Mucosa of rectum (tissue), 2 donors: Measurements from ENCODE around the gene COA3.
A peak's percentile ranks its signal among the peaks of the same experiment; 100 is the strongest.
"Not testable (repeated sequence)": the region's sequence is repeated elsewhere in the genome, so short reads cannot be mapped to it uniquely, and the experiment has no call there.

ENCODE experiments used
- H3K27ac ChIP-seq, 2 donors: one replicate each; pipeline ENCODE4 v1.7.0; 2013; ENCODE audit warnings: inconsistent platforms in 2 of 2, low read depth in 2 of 2, low read length in 2 of 2
- H3K27me3 ChIP-seq, 2 donors: one replicate each; pipeline ENCODE4 v1.7.0; 2013; ENCODE audit warnings: low read length in 2 of 2; ENCODE audit not compliant: control insufficient read depth in 2 of 2, insufficient read depth in 2 of 2
- H3K36me3 ChIP-seq, 2 donors: one replicate each; pipeline ENCODE4 v1.7.0; 2013; ENCODE audit warnings: low read length in 2 of 2; ENCODE audit not compliant: control insufficient read depth in 2 of 2, insufficient read depth in 2 of 2
- H3K4me1 ChIP-seq, 2 donors: one replicate each; pipeline ENCODE4 v1.7.0; 2013; ENCODE audit warnings: low read length in 2 of 2, mild to moderate bottlenecking in 1 of 2; ENCODE audit not compliant: control insufficient read depth in 2 of 2, insufficient read depth in 2 of 2
- H3K4me3 ChIP-seq, 2 donors: one replicate each; pipeline ENCODE4 v1.7.0; 2013; ENCODE audit warnings: low read length in 2 of 2
- H3K9ac ChIP-seq, 2 donors: one replicate each; pipeline ENCODE4 v1.7.0; 2013; ENCODE audit warnings: low read length in 2 of 2, low read depth in 1 of 2, mild to moderate bottlenecking in 1 of 2
- H3K9me3 ChIP-seq, 2 donors: one replicate each; pipeline ENCODE4 v1.7.0; 2013; ENCODE audit warnings: low read length in 2 of 2; ENCODE audit not compliant: control insufficient read depth in 2 of 2
- donor health status: healthy.
- donor health status: Normal muscosa, but diverticular disease.

COA3 gene

DNA sequence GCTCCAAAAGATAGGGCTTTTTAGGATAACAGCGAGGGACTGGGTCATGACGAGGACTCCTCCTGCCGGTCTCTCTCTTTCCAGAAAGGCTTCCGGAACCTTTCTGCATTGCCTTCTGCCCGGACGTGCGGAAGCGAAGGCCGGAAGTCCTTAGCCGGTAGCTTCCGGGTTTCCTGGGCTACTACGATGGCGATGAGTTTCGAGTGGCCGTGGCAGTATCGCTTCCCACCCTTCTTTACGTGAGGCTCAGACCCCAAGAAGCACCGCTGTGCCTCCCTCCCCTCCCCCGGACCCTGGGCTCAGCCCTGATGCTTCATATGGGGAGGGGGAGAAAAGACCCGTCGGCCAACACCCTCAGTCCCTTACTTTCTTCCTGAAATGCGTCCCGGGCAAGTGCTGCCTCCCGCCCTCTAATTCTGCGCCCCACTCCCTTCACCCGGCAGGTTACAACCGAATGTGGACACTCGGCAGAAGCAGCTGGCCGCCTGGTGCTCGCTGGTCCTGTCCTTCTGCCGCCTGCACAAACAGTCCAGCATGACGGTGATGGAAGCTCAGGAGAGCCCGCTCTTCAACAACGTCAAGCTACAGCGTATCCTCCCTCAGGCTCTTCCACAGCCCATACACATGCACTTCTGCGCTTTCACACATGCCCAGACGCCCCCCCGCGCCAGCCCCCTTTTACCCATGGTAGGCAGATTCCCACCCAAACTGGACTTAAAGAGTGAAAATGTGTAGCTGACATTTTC is 25.0 kb downstream of the COA3 start, which contains the start of gene VPS25:
TSS of gene VPS25 (plus strand) at position 160 of the 746 bp plus-strand sequence. CDS start at position 187, 27 bp downstream.
- Histone ChIP-seq H3K36me3 (peaks cover 14 to 27% of the 10 kb centered on the region in 2 donors), H3K9me3 (no peaks in the 10 kb centered on the region)

GRCh38 chr17:42772945-42773289 is 25.6 kb downstream of the COA3 start:
- peak overlapping the region; percentile 95 to 98 for H3K4me3 ChIP-seq
- peaks cover 7 to 13% of the 10 kb centered on the region in 2 donors for H3K4me1 ChIP-seq
- H3K9me3 ChIP-seq: no peaks in the 10 kb centered on the region
- H3K9ac ChIP-seq: peak overlapping the region; percentile 89 to 99
- no peaks in the 10 kb centered on the region for H3K27me3 ChIP-seq
- H3K27ac ChIP-seq: peak overlapping the region in 1 of 2 donors; percentile 84
- H3K36me3 ChIP-seq: peaks cover 12 to 22% of the 10 kb centered on the region in 2 donors

More for the DNA sequence above, 25.0 kb downstream of the COA3 start, which contains the start of gene VPS25:
- Histone ChIP-seq H3K4me1 (peaks cover 8 to 14% of the 10 kb centered on the region in 2 donors), H3K4me3 (peak within 1 kb of the TSS; percentile 95 to 98), H3K9ac (peak within 1 kb of the TSS; percentile 89 to 99), H3K27ac (peak within 1 kb of the TSS; percentile 78 to 84), H3K27me3 (no peaks in the 10 kb centered on the region)

DNA sequence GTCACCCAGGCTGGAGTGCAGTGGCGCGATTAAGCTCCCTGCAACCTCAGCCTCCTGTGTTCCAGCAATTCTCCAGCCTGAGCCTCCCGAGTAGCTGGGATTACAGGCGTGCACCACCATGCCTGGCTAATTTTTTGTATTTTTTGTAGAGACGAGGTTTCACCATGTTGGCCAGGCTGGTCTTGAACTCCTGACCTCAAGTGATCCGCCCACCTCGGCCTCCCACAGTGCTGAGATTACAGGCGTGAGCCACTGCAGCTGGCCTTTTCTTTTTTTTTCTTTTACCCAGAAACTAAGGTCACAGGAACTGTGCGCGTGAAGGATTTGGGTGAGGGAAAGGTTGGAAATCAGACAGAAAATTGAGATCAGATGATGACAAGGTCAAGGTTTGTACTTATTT is 28.5 kb downstream of the COA3 start:
- H3K27ac ChIP-seq, H3K9me3 ChIP-seq, H3K27me3 ChIP-seq, H3K36me3 ChIP-seq, H3K4me3 ChIP-seq, H3K9ac ChIP-seq: not testable (repeated sequence)
- H3K4me1 ChIP-seq: peaks cover 7 to 13% of the 10 kb centered on the region in 2 donors

- H3K9ac ChIP-seq, H3K4me1 ChIP-seq, H3K9me3 ChIP-seq, H3K27me3 ChIP-seq, H3K36me3 ChIP-seq, H3K4me3 ChIP-seq, H3K27ac ChIP-seq: not testable (repeated sequence)
Observed at GRCh38 chr17:42768006-42768405, 30.5 kb downstream of the COA3 start.

- Histone ChIP-seq H3K4me3 (no peak overlapping the region), H3K9ac (no peak overlapping the region), H3K4me1 (peaks cover 0 to 2% of the 10 kb centered on the region in 2 donors), H3K27ac (no peak overlapping the region), H3K9me3 (no peaks in the 10 kb centered on the region), H3K27me3 (no peaks in the 10 kb centered on the region), H3K36me3 (no peaks in the 10 kb centered on the region)
Observed at GRCh38 chr17:42767512-42767911, 31.0 kb downstream of the COA3 start.

GRCh38 chr17:42766124-42766523 is 32.4 kb downstream of the COA3 start:
- H3K27me3 ChIP-seq: peaks cover 0 to 10% of the 10 kb centered on the region in 2 donors
- no peak overlapping the region for H3K27ac ChIP-seq
- H3K4me1 ChIP-seq: peaks cover 0 to 3% of the 10 kb centered on the region in 2 donors
- no peaks in the 10 kb centered on the region for H3K9me3 ChIP-seq
- no peak overlapping the region for H3K4me3 ChIP-seq
- no peak overlapping the region for H3K9ac ChIP-seq
- no peaks in the 10 kb centered on the region for H3K36me3 ChIP-seq

GRCh38 chr17:42761638-42762037 is 36.9 kb downstream of the COA3 start:
- Histone ChIP-seq H3K9me3 (no peaks in the 10 kb centered on the region), H3K4me1 (peaks cover 0 to 3% of the 10 kb centered on the region in 2 donors), H3K27me3 (peaks cover 7 to 13% of the 10 kb centered on the region in 2 donors), H3K4me3 (peak overlapping the region; percentile 29 to 41), H3K9ac (peak overlapping the region; percentile 6 to 34), H3K27ac (no peak overlapping the region), H3K36me3 (no peaks in the 10 kb centered on the region)

- Histone ChIP-seq H3K4me1 (peaks cover 0 to 3% of the 10 kb centered on the region in 2 donors), H3K4me3 (peak within 1 kb of the TSS; percentile 29 to 41), H3K9ac (peak within 1 kb of the TSS; percentile 6 to 34), H3K9me3 (no peaks in the 10 kb centered on the region), H3K27ac (peak within 1 kb of the TSS in 1 of 2 donors; percentile 13), H3K36me3 (no peaks in the 10 kb centered on the region), H3K27me3 (peaks cover 7 to 13% of the 10 kb centered on the region in 2 donors)
Observed at GRCh38 chr17:42760652-42761581, 37.6 kb downstream of the COA3 start, which contains the start of gene RAMP2. RAMP2 (plus strand) TSS chr17:42761227; CDS start chr17:42761262, 35 bp downstream.

DNA sequence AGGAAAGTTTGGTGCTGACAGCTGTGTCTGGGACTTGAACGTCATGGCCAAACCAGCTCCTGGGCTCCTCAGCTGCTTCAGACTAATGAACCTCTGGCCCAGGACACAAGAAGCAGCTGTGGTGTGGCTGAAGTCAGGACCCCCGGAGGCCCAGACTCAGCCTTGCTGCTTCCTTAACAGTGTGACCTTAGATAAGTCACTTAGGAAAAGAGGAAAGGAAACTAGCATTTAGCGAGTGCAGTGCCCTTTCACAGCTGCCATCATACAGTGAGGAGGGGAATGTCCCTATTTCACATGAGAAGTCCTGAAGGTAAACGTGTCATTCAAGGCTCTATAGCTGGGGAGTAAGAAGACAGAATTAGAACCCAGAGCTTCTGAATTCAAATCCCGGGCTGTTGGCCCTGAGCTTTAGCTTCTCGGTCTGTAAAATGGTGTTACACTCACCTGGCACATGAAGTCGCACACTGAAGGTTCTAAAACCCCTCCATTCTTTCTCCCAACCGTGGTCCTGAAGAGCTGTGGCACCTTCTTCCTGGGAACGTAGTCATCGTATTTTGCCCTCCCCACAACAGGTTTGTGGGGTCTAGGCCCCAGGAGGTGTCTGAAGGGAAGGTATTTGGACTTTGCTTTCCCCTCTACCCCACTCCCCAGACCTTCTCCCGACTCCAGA is 38.4 kb downstream of the COA3 start:
- Histone ChIP-seq H3K36me3 (no peaks in the 10 kb centered on the region), H3K9ac (no peak overlapping the region), H3K27me3 (peaks cover 7 to 13% of the 10 kb centered on the region in 2 donors), H3K4me1 (peaks cover 0 to 3% of the 10 kb centered on the region in 2 donors), H3K4me3 (peak overlapping the region in 1 of 2 donors; percentile 31), H3K27ac (no peak overlapping the region), H3K9me3 (no peaks in the 10 kb centered on the region)
